ENCODE data around the gene LOXL3. TPM values are rescaled to one million over a fixed set of nuclear protein-coding genes. Genes with fewer than 3 reads are reported as not detected.
A peak's percentile ranks its signal among the peaks of the same experiment; 100 is the strongest.

Gene LOXL3
- total and polyA plus RNA-seq, 2 of the 8 experiments (the other 6 are each of a cell fraction or from before 2014, with no cell fraction given), result 22.4 to 27.2 TPM

GRCh38 chr2:74499940-74500577 is 53.7 kb downstream of the LOXL3 start (continued):
- TF ChIP-seq CHD7 (IDR thresholded peaks at IDR 0.05; ENCODE audit: insufficient replicate concordance, low read length), result no peak
- TF ChIP-seq SUZ12 (IDR thresholded peaks at IDR 0.05; ENCODE audit: low read length), result peak; percentile 21
- no peak for TF ChIP-seq ATF3 (IDR thresholded peaks at IDR 0.05; ENCODE audit: insufficient read depth, low read depth, low read length)
- TF ChIP-seq, protein P1, sequence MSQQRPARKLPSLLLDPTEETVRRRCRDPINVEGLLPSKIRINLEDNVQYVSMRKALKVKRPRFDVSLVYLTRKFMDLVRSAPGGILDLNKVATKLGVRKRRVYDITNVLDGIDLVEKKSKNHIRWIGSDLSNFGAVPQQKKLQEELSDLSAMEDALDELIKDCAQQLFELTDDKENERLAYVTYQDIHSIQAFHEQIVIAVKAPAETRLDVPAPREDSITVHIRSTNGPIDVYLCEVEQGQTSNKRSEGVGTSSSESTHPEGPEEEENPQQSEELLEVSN (IDR thresholded peaks at IDR 0.05), result no peak
- TF ChIP-seq CBX8 (IDR thresholded peaks at IDR 0.05; ENCODE audit: borderline replicate concordance, low read depth, low read length), result no peak
- no peak for TF ChIP-seq PHF8 (conservative IDR thresholded peaks at IDR 0.05; ENCODE audit: low read depth, low read length)
- no peak for TF ChIP-seq MAFK (IDR thresholded peaks at IDR 0.05; ENCODE audit: low read depth, low read length)
- no peak for TF ChIP-seq SP4 (IDR thresholded peaks at IDR 0.05; ENCODE audit: low read length)
- peak; percentile 76 for TF ChIP-seq EZH2 (IDR thresholded peaks at IDR 0.05; ENCODE audit: low read depth, low read length, severe bottlenecking)
